Femur (tissue), 1 donor: ENCODE measurements around the gene PSRC1.
"Not testable (repeated sequence)": the region's sequence is repeated elsewhere in the genome, so short reads cannot be mapped to it uniquely, and the experiment has no call there.

Experiments
- DNase-seq: peaks from one replicate; pipeline ENCODE4 v3.0.0-alpha.2; 2017

The PSRC1 gene

DNA sequence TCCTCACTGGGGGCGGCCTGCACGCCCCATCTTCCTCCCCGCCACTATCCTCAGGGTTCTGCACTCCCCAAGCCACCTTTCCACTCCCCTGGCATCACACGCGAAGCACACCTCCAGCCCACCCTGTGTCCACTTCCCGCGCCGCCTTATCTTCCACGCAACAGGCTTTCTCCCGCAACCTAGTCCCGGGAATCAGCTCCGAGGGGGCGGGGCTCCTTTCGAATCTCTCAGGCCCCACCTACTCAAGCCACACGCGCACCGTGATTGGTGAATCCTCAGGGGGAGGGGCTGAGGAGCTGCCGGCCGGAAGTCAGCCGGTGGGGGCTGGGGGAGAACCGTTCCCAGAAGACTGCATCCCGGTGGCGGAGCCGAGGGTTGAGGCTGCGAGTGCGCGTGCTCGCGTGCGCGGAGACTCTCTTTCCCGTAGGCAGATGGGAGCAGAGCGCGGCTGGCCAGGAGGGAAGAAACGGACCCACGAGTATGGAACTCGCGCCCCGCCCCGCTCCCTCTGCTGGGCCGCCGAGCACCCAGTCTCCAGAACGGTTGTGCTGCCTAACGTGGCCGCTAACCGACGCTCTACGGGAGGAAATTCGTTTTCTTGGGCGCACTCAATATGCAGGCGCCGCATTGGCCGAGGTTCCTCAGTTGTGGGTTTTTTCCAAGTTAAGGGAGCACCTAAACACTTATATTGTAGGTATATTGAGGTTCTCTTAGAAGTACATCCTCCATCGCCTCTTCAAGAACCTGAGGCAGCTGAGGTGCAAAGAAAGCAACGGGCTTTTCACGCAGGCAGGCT lies at the start of gene PSRC1:
PSRC1 (minus strand) TSS at position 194 of the 796 bp plus-strand sequence.
- DNase-seq = peak; percentile 97

- DNase-seq = no peak
Measured at GRCh38 chr1:109331113-109331512, 48.2 kb upstream of the PSRC1 start.

- no peak for DNase-seq
Measured at GRCh38 chr1:109327285-109327684, 44.3 kb upstream of the PSRC1 start.

GRCh38 chr1:109322974-109323373 lies 40.0 kb upstream of the PSRC1 start:
- DNase-seq = no peak

- no peak for DNase-seq
Measured at GRCh38 chr1:109319114-109319513, 36.2 kb upstream of the PSRC1 start.

DNA sequence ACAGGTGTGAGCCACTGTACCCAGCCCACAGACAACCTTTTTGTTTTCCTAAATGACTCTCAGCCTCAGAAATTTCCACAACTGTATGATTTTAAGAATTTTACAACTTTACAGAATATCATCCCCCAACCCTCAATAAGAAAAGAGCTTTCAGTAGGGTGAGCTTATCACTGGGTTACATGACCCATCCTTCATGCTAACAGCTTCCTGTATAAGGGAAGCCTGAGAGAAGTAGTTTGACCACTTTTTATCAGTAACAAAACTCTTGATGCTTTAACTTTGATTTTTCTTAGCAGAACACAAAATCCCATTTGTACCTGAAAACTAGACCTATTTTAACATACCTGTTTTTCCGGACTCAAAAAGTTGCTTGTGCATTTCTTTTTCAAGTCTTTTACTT lies 33.6 kb upstream of the PSRC1 start:
- no peak for DNase-seq

DNA sequence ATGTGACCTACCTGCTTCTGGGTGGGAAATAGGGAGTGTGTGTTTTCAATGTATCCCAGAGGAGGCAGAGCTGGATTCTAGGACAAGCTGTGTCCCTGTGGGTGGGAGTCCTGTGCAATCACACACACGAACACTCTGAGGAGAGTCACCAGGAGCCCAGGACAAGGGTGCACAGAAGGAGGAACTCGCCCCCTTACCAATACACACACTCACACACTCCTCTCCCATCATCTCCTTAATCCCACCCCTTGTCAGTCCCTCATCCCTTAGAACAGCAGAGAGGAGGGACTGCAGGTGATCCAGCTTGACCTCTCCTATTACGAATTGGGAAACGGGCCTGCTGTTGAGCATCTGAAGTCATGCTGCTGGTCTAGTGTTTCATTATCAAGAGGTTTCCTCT lies 32.3 kb upstream of the PSRC1 start:
- no peak for DNase-seq

DNA sequence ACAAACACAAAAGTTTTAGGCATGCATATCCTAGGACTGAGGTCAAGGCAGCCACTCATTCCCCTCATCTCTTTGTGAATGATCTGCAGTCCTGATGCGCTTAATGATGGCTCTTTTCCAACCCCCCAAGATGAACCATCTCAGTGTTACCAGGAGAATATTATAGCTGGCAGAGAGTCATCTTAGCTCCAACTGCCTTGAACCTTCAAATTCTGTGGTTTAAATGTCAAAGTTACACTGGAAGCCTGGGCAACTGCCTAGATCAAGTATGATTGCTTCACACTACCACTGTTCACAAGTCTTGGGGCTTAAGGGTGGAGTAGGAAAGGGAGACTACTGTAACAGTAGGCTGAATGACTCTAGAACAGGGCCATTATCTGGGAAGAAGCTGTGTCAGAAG lies 31.9 kb upstream of the PSRC1 start:
- DNase-seq = no peak

DNA sequence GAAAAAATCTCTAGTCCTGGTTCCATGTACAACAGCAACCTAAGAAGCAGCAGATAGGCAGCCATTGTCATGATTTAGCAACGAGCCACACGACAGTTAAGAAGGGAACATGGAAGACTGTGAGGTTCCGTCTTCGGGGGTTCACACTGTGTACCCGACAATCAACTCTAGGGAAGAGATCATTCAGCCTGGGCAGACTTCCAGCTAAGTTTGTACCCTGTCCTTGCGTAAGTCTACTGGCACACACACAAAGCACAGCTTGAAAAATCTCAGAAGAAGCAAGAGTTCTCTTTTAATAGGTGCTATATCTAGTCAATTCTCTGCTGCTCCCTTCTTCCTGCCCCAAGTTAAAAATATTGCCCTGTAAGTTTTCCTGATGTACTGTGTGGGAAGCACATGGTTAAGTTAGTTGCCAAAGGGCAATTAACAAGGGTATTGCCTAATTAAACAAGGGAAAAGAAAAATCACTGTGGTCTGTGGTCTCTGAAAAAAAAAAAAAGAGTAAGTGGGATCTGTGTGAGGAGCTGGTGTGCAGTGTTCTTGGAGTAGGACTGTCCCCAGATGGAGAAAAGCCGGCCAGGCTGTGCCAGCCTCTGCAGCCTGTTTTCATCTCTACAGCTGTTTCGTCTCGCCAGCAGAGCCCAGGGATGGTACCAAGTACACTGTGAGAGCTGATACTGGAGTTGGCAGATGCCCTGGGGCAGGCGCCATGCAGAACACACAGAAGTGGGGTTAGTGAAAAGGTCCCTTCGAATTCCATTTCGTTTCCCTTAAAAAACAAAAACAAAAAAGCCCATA lies 30.2 kb upstream of the PSRC1 start:
- DNase-seq = no peak

DNA sequence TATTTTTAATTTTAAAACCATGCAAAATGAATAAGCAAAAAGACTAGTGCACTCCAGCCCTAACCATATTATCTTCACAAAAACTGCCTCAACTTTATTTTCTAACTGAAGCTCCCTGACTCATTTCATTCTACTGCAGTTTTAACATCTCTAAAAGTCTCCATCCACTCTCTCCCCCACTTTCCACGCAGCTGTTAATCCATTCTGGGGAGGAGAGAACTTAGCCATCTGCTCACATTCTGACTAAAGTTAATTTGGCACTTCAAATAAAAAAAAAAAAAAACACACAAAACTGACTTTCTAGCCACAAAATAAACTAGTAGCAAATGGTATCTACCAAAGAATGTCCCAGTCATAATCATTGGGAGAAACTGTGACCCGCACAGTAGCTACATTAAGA lies 29.3 kb upstream of the PSRC1 start:
- DNase-seq = no peak

- DNase-seq = no peak
Measured at GRCh38 chr1:109309347-109309746, 26.4 kb upstream of the PSRC1 start.

GRCh38 chr1:109307274-109308021 lies 24.5 kb upstream of the PSRC1 start:
- DNase-seq = no peak

DNA sequence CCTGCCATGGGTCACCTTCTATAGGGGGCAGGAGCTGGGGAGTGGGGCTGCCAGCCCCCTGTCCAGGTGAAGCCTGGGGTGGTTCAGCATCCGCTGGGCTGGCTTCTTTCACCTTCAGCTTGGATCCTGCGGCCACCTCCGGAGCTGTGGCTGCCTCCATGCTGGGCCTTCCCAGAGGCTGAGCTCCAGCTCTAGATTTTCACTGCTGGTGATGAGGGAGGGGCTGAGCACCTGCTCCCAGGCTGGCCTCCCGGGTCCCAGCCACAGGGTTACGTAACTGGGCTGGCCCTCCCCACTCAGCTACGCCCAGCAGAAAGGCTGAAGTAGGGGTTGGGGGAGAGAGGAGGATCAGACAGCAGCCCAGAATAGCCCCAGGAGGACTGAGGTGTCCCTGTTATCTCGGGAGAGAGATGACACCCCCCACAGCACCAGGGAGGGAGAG lies 23.9 kb upstream of the PSRC1 start, which contains the start of gene MYBPHL:
MYBPHL (minus strand) TSS at position 180 of the 442 bp plus-strand sequence; CDS start at position 160, 20 bp downstream.
- DNase-seq = no peak

GRCh38 chr1:109305991-109306390 lies 23.0 kb upstream of the PSRC1 start:
- not testable (repeated sequence) for DNase-seq

GRCh38 chr1:109304226-109304920 lies 21.4 kb upstream of the PSRC1 start:
- DNase-seq = no peak

- no peak for DNase-seq
Measured at GRCh38 chr1:109301874-109302273, 18.9 kb upstream of the PSRC1 start.

DNA sequence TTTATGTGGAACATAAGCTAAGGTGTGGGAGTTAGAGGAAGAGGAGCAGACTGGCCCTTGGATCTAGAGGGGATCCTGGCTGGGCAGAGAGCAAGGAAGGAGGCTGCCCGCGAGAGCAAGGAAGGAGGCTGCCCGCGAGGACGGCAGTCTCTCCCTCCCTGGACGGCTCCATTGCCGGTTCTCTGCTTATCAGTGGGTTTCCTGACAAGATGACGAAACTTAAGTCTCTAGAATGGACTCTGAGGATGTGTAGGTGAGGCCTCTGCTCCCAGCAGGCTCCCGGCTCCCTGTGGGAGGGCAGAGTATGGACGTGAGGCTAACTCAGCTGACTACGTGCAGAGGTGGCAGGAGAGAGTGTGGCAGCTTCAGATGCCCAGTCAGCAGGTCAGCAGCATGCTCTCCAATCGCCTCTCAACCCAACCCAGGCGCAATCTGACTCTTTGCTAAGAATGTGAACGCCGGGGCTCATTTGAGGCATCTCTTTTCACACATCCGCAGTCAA lies 17.8 kb upstream of the PSRC1 start:
- no peak for DNase-seq

DNA sequence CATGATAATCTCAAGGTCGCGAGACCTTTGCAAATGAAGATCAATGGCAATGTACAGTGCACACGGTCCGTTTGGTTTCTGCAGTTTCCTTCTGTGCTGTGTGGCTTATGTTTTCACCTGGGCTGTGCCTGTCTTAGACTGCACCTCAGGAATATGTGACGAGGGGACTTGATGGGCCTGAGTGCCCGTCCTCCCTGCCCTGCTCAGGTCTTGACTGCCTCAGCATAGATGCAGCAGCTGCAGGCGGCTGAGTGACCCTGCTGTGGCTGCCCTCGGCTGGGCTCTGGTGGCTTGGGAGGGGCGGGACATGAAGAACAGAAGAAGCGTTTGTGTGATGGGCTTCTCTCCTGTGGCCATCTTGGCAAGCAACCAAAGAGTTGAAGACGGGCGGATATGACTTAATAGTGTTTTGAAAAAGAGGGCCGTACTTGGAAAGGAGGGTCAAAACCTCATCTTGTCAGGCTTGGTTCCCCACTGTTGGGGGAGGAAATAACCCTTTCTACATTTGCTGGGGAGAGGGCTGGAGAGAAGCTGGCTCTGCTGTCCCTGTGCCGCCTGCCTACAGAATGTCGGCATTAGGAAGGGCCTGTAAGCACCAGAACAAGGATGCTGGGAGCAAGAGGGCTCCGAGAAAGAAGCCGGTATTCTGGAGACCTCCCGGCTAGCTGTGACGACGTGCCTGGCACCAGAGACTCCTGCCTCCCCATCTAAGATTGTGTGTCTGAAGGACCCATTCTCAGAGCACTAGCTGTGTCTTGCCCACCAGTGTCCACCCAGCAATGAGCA lies 16.8 kb upstream of the PSRC1 start:
- peak; percentile 88 for DNase-seq

DNA sequence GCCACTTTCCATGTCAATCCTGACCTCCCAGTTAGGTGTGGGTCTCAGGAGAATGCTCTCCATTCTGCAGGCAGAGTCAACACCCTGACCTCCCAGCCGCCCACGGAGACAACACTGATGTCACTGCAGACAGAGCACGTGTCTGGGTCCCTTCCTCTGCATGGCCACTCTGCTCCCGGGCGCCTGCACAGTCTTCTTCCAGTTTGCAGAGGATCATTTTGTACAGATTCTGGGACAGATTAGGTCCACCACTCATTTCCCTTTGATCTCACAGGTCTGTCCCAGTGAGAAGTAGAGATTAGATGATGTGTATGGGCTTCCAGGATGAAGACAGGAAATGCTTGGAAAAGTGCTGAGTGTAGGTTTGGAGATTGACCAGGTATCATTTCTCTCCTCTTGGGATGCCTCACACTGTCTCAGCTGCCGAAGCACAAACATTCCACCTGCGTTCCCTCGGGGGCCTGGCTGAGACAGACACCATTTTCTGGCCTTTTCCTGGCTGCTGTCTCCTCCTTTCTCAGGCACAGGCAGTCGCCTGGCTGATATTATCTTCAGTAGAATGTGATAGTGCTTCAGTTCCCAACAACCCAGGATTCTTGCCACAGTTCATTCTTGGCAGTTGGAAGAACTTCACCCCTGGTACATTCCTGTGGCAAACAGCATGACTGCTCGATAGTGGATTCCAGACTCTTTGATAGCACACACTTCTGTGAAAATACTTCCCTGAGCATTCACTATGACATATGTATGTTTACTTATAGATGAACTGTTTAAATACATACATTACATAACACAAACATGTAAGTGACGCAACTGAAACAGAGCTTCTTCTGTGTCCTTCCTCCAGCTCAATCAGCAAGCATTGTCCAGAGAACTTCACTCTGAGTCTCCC lies 16.0 kb upstream of the PSRC1 start:
- peak; percentile 57 for DNase-seq

GRCh38 chr1:109296782-109297181 lies 13.8 kb upstream of the PSRC1 start:
- no peak for DNase-seq
